AG04450 (cell line): Measurements from ENCODE around the gene ZFAND2A. TPM values are rescaled to one million over a fixed set of nuclear protein-coding genes. Genes with fewer than 3 reads are reported as not detected.
"Not testable (repeated sequence)": the region's sequence is repeated elsewhere in the genome, so short reads cannot be mapped to it uniquely, and the experiment has no call there.

ENCODE experiments used
- CTCF ChIA-PET: fragments of 300-600, 350-600 bp; formaldehyde crosslinking; extraction: SDS; loops from one replicate; lab custom pipeline; 2022; ENCODE audit warnings: antibody characterized with exemption, inconsistent platforms; lab: Charles Lee
- POLR2A ChIA-PET: fragments of 350-600 bp; formaldehyde crosslinking; extraction: SDS; loops from one replicate; lab custom pipeline; 2021; ENCODE audit warnings: antibody characterized with exemption, inconsistent platforms; lab: Yijun Ruan, JAX
- DNase-seq: peaks from one replicate; pipeline ENCODE4 v3.0.0-alpha.2; 2011; ENCODE audit warnings: low read depth, low spot score
- H3K27ac ChIP-seq: one replicate; pipeline ENCODE4 v1.5.1; 2012; ENCODE audit warnings: low read depth, low read length, control low read depth
- H3K27me3 ChIP-seq: one replicate; pipeline ENCODE4 v1.6.0; 2012; ENCODE audit warnings: low read length; ENCODE audit not compliant: control insufficient read depth, insufficient read depth
- H3K4me3 ChIP-seq: 2 replicates; pipeline ENCODE4 v1.5.1; 2011; ENCODE audit warnings: mild to moderate bottlenecking, low read depth, low read length, control low read depth
- H3K9me3 ChIP-seq: 2 replicates; pipeline ENCODE4 v1.5.1; 2012; ENCODE audit warnings: low read length; ENCODE audit not compliant: control insufficient read depth, insufficient read depth
- polyA minus RNA-seq: library from RNA; depleted of rRNA, polyadenylated mRNA; stranded (reverse); fragments of >200 nt; gene quantifications from 2 replicates; pipeline ENCODE4 v1.2.3, GENCODE V29; 2011; rRNA and poly(A)+ RNA removed
- polyA plus RNA-seq: library from polyadenylated mRNA; depleted of rRNA; stranded (reverse); fragments of >200 nt; gene quantifications from 2 replicates; pipeline ENCODE4 v1.2.3, GENCODE V29; 2011; rRNA removed
- TF ChIP-seq, protein P1 (sequence below): IDR thresholded peaks from 2 replicates; pipeline ENCODE4 v1.5.1; 2011; ENCODE audit warnings: low read depth, low read length, control low read depth, inconsistent platforms

ZFAND2A gene, protein sequence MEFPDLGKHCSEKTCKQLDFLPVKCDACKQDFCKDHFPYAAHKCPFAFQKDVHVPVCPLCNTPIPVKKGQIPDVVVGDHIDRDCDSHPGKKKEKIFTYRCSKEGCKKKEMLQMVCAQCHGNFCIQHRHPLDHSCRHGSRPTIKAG
- 37.7 and 38.9 TPM in 2 replicates for polyA plus RNA-seq
- 11.7 and 18.3 TPM in 2 replicates for polyA minus RNA-seq

DNA sequence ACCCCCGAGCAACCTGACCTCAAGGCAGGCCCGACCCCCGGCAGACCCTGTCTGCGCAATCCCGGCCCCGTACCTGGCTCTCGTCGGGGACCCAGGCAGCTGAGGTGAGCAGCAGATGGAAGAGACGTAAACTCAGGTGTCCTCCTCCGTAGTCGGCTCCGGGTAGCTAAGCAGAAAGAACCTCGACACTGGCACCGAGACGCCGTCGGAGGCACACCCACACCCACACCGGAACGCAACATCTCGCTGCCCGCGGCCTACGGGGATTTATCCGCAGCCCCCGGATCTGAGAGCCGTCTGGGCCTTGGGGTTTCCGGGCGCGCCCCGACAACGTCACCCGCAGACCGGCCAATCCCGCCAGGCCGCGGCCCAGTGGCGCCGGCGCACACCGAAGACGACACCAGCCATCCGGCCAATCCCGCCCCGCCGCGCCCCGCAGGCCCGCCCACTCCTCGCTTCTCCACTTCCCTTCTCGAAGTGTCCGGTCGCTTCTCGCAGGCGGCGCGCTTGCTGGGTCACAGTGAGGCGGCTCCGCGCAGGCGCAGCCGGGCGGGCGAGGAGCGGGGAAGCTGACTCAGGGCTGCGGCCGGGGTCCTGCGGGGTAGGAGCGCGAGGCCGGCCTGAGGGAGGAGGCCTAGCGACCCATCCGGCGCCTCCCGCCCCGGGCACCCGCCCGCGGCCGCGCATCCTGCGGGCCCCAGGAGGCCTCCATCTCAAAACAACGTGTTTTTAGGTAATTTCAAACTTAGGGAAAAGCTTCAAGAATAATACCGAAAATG is at the start of gene ZFAND2A:
ZFAND2A (minus strand) TSS at position 306 of the 779 bp plus-strand sequence. CDS start 1,984 bp downstream, outside the sequence.
- ChIA-PET CTCF (interaction anchor here (1.1 kb wide), 1 partner anchor 15 kb away, joined by 3 read pairs; no protein-coding TSS in a partner anchor), POLR2A (interaction anchor here (0.6 to 1.0 kb wide), 5 partner anchors 18 to 479 kb away, joined by 3 to 4 read pairs (median 3); no protein-coding TSS in a partner anchor)

DNA sequence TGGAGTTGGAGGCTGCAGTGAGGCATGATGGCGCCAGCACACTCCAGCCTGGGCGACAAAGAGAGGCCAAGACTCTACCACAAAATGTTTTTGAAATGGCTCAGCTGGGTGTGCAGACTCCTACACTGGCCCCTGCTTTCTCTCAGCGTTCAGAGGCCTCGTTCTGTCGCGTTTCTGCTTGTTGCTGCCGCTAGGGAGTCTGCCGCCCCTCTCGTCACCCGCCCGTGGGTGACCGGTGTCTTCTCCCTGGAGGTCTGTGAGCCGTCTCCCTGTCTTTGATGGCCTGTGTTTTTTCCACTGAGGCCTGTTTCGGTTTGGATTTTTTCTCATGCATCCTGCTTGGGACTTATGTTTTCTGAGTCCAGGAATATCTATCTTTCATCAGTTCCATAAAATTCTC is 49.1 kb upstream of the ZFAND2A start:
- H3K27me3 ChIP-seq: peaks cover 57% of the 10 kb centered on the region
- CTCF ChIA-PET: no interaction called here
- TF ChIP-seq, protein P1, sequence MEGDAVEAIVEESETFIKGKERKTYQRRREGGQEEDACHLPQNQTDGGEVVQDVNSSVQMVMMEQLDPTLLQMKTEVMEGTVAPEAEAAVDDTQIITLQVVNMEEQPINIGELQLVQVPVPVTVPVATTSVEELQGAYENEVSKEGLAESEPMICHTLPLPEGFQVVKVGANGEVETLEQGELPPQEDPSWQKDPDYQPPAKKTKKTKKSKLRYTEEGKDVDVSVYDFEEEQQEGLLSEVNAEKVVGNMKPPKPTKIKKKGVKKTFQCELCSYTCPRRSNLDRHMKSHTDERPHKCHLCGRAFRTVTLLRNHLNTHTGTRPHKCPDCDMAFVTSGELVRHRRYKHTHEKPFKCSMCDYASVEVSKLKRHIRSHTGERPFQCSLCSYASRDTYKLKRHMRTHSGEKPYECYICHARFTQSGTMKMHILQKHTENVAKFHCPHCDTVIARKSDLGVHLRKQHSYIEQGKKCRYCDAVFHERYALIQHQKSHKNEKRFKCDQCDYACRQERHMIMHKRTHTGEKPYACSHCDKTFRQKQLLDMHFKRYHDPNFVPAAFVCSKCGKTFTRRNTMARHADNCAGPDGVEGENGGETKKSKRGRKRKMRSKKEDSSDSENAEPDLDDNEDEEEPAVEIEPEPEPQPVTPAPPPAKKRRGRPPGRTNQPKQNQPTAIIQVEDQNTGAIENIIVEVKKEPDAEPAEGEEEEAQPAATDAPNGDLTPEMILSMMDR: no peak
- DNase-seq: no peak
- no peak overlapping the region for H3K27ac ChIP-seq
- POLR2A ChIA-PET: interaction anchor here (0.6 kb wide), 1 partner anchor 181 kb away, joined by 4 read pairs; no protein-coding TSS in a partner anchor
- H3K9me3 ChIP-seq: peaks cover 4% of the 10 kb centered on the region; the same call in 1 of the 2 replicates
- H3K4me3 ChIP-seq: no peak overlapping the region

More for the DNA sequence above, at the start of gene ZFAND2A:
- peaks cover 3% of the 10 kb centered on the region; the same call in 1 of the 2 replicates for H3K9me3 ChIP-seq
- TF ChIP-seq, protein P1: no peak
- H3K27ac ChIP-seq: peak within 1 kb of the TSS; percentile 65
- DNase-seq: peak; percentile 88
- no peaks in the 10 kb centered on the region for H3K27me3 ChIP-seq
- H3K4me3 ChIP-seq: peak within 1 kb of the TSS; percentile 98

DNA sequence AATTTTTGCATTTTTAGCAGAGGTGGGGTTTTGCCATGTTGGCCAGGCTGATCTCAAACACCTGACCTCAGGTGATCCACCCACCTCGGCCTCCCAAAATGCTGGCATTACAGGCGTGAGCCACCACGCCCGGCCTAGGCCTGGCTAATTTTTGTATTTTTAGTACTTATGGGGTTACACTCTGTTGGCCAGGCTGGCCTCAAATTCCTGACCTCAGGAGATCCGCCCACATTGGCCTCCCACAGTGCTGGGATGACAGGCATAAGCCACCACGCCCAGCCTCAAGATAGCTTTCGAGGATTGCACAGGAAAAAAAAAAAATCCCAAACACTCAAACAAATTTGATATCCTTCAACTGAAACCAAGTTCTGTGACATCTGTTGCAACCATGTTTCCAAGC is 45.7 kb upstream of the ZFAND2A start:
- H3K27me3 ChIP-seq: peaks cover 43% of the 10 kb centered on the region
- POLR2A ChIA-PET, DNase-seq, H3K9me3 ChIP-seq, CTCF ChIA-PET, H3K27ac ChIP-seq, H3K4me3 ChIP-seq: not testable (repeated sequence)

DNA sequence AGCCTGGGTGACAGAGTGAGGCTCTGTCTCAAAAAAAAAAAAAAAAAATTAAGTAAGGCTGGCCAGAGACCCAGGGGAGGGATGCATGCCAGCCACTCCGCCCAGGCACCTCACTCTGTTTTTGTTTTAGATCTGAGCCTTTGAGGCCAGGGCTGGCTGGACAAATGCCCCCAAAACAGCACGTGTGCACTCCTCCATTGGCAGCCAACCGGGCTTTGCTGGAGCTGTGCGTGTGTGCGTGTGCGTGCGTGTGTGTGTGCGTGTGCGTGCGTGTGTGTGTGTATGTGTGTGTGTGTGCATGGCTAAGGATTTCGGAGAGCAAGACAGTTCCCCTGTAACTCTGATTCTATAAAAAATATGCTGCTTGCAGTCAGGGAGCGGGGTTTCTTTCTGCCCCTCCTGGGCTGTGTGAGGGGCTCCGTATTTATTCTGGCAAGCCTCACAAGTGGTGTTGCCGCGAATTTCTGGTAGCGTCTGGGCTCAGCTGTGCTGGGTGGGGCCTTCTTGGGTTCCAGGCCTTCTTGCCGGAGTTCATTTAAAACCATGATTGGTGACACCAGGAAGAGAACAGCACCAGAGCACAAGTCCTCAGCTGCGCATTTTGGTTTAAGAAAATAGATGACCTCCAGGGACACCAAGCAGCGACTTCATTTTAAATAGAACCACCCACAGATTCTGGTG is 44.6 kb upstream of the ZFAND2A start:
- POLR2A ChIA-PET: no interaction called here
- peaks cover 42% of the 10 kb centered on the region for H3K27me3 ChIP-seq
- H3K4me3 ChIP-seq: no peak overlapping the region
- no peaks in the 10 kb centered on the region for H3K9me3 ChIP-seq
- no peak overlapping the region for H3K27ac ChIP-seq
- TF ChIP-seq, protein P1: no peak
- CTCF ChIA-PET: no interaction called here
- DNase-seq: no peak

DNA sequence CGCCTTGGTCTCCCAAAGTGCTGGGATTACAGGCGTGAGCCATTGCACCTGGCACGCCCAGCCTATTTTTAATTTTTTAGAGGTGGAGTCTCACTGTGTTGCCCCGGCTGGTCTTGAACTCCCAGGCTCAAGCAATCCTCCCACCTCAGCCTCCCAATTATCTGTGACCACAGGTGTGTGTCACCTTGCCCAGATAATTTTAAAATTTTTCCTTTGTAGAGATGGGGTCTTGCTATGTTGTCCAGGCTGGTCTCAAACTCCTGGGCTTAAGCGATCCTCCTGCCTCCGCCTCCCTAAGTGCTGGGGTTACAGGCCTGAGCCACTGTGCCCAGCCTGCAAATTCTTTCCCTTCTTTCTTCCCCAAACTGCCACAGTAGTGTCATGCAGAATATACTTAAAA is 42.9 kb upstream of the ZFAND2A start:
- CTCF ChIA-PET: interaction anchor here (0.7 kb wide), 1 partner anchor 256 kb away, joined by 3 read pairs; no protein-coding TSS in a partner anchor
- H3K27ac ChIP-seq, POLR2A ChIA-PET, H3K4me3 ChIP-seq, DNase-seq, H3K9me3 ChIP-seq: not testable (repeated sequence)
- H3K27me3 ChIP-seq: peaks cover 33% of the 10 kb centered on the region
